Neural cell (in vitro differentiated cells): Measurements from ENCODE around the gene CROCC2. TPM values are rescaled to one million over a fixed set of nuclear protein-coding genes. Genes with fewer than 3 reads are reported as not detected.

Experiments
- H2AFZ ChIP-seq: fragments of 200-600, 300-800 bp; sonication (generic), shearing (Covaris generic); 2 replicates; pipeline ENCODE4 v1.6.0; 2014; ENCODE audit warnings: low read depth, mild to moderate bottlenecking, antibody characterized with exemption, low read length, moderate library complexity
- H3F3A ChIP-seq: fragments of 200-600 bp; shearing (Covaris generic); 2 replicates; pipeline ENCODE4 v1.6.1; 2016; ENCODE audit warnings: mild to moderate bottlenecking, moderate library complexity, mixed read lengths, antibody characterized with exemption, low read length; ENCODE audit not compliant: insufficient read depth, poor library complexity, severe bottlenecking
- H3K27ac ChIP-seq: fragments of 200-600, 300-800 bp; sonication (generic), shearing (Covaris generic); 2 replicates; pipeline ENCODE4 v1.5.1; 2014; ENCODE audit warnings: mild to moderate bottlenecking, low read length, moderate library complexity
- H3K27me3 ChIP-seq: fragments of 300-800, 200-600 bp; sonication (generic), shearing (Covaris generic); 2 replicates; pipeline ENCODE4 v1.6.0; 2014; ENCODE audit warnings: mild to moderate bottlenecking, low read depth, low read length, moderate library complexity; ENCODE audit not compliant: insufficient read depth
- H3K36me3 ChIP-seq: fragments of 300-800, 200-600 bp; sonication (generic), shearing (Covaris generic); 2 replicates; pipeline ENCODE4 v1.5.1; 2014; ENCODE audit warnings: mild to moderate bottlenecking, antibody characterized with exemption, low read length, moderate library complexity; ENCODE audit not compliant: insufficient read depth
- H3K4me2 ChIP-seq: fragments of 300-800, 200-600 bp; sonication (generic), shearing (Covaris generic); 2 replicates; pipeline ENCODE4 v1.6.0; 2014; ENCODE audit warnings: mild to moderate bottlenecking, low read length
- H3K4me3 ChIP-seq: fragments of 300-800, 200-600 bp; sonication (generic), shearing (Covaris generic); 2 replicates; pipeline ENCODE4 v1.5.1; 2014; ENCODE audit warnings: mild to moderate bottlenecking, low read length, moderate library complexity
- H3K79me2 ChIP-seq: fragments of 200-600 bp; shearing (Covaris generic); replicated peaks from 2 replicates; pipeline ENCODE4 v1.6.0; 2014; ENCODE audit warnings: mild to moderate bottlenecking, low read length, moderate library complexity; ENCODE audit not compliant: insufficient read depth
- H3K9ac ChIP-seq: fragments of 300-800, 200-600 bp; sonication (generic), shearing (Covaris generic); 2 replicates; pipeline ENCODE4 v1.6.1; 2016; ENCODE audit warnings: mild to moderate bottlenecking, low read length, mixed read lengths
- H3K9me2 ChIP-seq: fragments of 200-600 bp; shearing (Covaris generic); 2 replicates; pipeline ENCODE4 v1.6.1; 2016; ENCODE audit warnings: mild to moderate bottlenecking, low read length, mixed read lengths; ENCODE audit not compliant: insufficient read depth
- H3K9me3 ChIP-seq: fragments of 200-600, 300-800 bp; sonication (generic), shearing (Covaris generic); 2 replicates; pipeline ENCODE4 v1.6.1; 2016; ENCODE audit warnings: mild to moderate bottlenecking, mixed run types, low read length, moderate library complexity, mixed read lengths
- H4K20me1 ChIP-seq: fragments of 200-600 bp; shearing (Covaris generic); 2 replicates; pipeline ENCODE4 v1.6.1; 2016; ENCODE audit warnings: mild to moderate bottlenecking, mixed run types; ENCODE audit not compliant: insufficient read depth
- EP300 ChIP-seq: fragments of 450-650 bp; conservative IDR thresholded peaks from 2 replicates; pipeline ENCODE4 v1.6.1; 2014; ENCODE audit warnings: antibody characterized with exemption, mild to moderate bottlenecking, moderate library complexity; ENCODE audit not compliant: poor library complexity, severe bottlenecking
- EZH2 ChIP-seq: fragments of 200-600, 300-800 bp; shearing (Covaris generic), sonication (generic); IDR thresholded peaks from 2 replicates; pipeline ENCODE4 v1.6.1; 2014; ENCODE audit warnings: antibody characterized with exemption, low read length, borderline replicate concordance, mild to moderate bottlenecking; ENCODE audit not compliant: insufficient read depth, poor library complexity, severe bottlenecking
- MXI1 ChIP-seq: fragments of 450-650 bp; conservative IDR thresholded peaks from 2 replicates; pipeline ENCODE4 v1.6.1; 2014; ENCODE audit warnings: antibody characterized with exemption, mild to moderate bottlenecking; ENCODE audit not compliant: poor library complexity, severe bottlenecking
- POLR2AphosphoS5 ChIP-seq: IDR thresholded peaks from 2 replicates; pipeline ENCODE4 v1.6.1; 2012
- RAD21 ChIP-seq: fragments of 450-650 bp; conservative IDR thresholded peaks from 2 replicates; pipeline ENCODE4 v1.6.1; 2014; ENCODE audit warnings: antibody characterized with exemption, mild to moderate bottlenecking, moderate library complexity
- SMC3 ChIP-seq: fragments of 450-650 bp; conservative IDR thresholded peaks from 2 replicates; pipeline ENCODE4 v1.6.1; 2014; ENCODE audit warnings: antibody characterized with exemption, mild to moderate bottlenecking, moderate library complexity; ENCODE audit not compliant: poor library complexity
- TAF1 ChIP-seq: IDR thresholded peaks from 2 replicates; pipeline ENCODE4 v1.6.1; 2012; ENCODE audit warnings: low read depth
- polyA plus RNA-seq: library from polyadenylated mRNA; depleted of rRNA; stranded (reverse); fragments of >200 nt; gene quantifications from 2 replicates; pipeline ENCODE4 v1.2.3, GENCODE V29; 2014
- TF ChIP-seq, protein P1 (sequence below): IDR thresholded peaks from 2 replicates; pipeline ENCODE4 v1.6.1; 2012; ENCODE audit warnings: borderline replicate concordance
- TF ChIP-seq, protein P2 (sequence below): fragments of 450-650 bp; IDR thresholded peaks from 2 replicates; pipeline ENCODE4 v1.5.1; 2014; ENCODE audit warnings: antibody characterized with exemption, mild to moderate bottlenecking, moderate library complexity; ENCODE audit not compliant: poor library complexity, severe bottlenecking

Gene CROCC2
- polyA plus RNA-seq, 1 donor from 2014 or later: 0.09 TPM

DNA sequence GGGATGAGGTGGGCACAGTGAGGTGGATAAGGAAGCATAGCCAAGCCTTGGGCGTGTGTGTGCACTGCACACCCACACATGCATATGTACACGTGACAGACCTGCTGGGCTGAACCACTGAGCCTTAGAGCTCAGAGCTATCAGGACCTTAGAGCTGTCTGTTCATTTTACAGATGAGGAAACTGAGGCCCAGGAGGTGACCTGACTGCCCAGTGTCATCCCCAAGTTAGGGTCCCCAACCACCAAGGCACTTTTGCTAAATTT lies 84.1 kb downstream of the CROCC2 start:
- Histone ChIP-seq H3K4me3 (no peak overlapping the region), H3F3A (no peaks in the 10 kb centered on the region), H4K20me1 (no peaks in the 10 kb centered on the region), H3K9ac (no peak overlapping the region), H3K4me2 (no peak overlapping the region), H2AFZ (no peak overlapping the region), H3K27ac (no peak overlapping the region), H3K79me2 (no peaks in the 10 kb centered on the region), H3K36me3 (no peaks in the 10 kb centered on the region), H3K27me3 (no peaks in the 10 kb centered on the region), H3K9me2 (no peaks in the 10 kb centered on the region), H3K9me3 (no peaks in the 10 kb centered on the region)
- TF ChIP-seq, protein P1, sequence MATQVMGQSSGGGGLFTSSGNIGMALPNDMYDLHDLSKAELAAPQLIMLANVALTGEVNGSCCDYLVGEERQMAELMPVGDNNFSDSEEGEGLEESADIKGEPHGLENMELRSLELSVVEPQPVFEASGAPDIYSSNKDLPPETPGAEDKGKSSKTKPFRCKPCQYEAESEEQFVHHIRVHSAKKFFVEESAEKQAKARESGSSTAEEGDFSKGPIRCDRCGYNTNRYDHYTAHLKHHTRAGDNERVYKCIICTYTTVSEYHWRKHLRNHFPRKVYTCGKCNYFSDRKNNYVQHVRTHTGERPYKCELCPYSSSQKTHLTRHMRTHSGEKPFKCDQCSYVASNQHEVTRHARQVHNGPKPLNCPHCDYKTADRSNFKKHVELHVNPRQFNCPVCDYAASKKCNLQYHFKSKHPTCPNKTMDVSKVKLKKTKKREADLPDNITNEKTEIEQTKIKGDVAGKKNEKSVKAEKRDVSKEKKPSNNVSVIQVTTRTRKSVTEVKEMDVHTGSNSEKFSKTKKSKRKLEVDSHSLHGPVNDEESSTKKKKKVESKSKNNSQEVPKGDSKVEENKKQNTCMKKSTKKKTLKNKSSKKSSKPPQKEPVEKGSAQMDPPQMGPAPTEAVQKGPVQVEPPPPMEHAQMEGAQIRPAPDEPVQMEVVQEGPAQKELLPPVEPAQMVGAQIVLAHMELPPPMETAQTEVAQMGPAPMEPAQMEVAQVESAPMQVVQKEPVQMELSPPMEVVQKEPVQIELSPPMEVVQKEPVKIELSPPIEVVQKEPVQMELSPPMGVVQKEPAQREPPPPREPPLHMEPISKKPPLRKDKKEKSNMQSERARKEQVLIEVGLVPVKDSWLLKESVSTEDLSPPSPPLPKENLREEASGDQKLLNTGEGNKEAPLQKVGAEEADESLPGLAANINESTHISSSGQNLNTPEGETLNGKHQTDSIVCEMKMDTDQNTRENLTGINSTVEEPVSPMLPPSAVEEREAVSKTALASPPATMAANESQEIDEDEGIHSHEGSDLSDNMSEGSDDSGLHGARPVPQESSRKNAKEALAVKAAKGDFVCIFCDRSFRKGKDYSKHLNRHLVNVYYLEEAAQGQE: no peak
- TF ChIP-seq POLR2AphosphoS5 (no peak), MXI1 (no peak), RAD21 (no peak), EZH2 (no peak), SMC3 (no peak), EP300 (no peak), TAF1 (no peak)
- TF ChIP-seq, protein P2, sequence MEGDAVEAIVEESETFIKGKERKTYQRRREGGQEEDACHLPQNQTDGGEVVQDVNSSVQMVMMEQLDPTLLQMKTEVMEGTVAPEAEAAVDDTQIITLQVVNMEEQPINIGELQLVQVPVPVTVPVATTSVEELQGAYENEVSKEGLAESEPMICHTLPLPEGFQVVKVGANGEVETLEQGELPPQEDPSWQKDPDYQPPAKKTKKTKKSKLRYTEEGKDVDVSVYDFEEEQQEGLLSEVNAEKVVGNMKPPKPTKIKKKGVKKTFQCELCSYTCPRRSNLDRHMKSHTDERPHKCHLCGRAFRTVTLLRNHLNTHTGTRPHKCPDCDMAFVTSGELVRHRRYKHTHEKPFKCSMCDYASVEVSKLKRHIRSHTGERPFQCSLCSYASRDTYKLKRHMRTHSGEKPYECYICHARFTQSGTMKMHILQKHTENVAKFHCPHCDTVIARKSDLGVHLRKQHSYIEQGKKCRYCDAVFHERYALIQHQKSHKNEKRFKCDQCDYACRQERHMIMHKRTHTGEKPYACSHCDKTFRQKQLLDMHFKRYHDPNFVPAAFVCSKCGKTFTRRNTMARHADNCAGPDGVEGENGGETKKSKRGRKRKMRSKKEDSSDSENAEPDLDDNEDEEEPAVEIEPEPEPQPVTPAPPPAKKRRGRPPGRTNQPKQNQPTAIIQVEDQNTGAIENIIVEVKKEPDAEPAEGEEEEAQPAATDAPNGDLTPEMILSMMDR: no peak

DNA sequence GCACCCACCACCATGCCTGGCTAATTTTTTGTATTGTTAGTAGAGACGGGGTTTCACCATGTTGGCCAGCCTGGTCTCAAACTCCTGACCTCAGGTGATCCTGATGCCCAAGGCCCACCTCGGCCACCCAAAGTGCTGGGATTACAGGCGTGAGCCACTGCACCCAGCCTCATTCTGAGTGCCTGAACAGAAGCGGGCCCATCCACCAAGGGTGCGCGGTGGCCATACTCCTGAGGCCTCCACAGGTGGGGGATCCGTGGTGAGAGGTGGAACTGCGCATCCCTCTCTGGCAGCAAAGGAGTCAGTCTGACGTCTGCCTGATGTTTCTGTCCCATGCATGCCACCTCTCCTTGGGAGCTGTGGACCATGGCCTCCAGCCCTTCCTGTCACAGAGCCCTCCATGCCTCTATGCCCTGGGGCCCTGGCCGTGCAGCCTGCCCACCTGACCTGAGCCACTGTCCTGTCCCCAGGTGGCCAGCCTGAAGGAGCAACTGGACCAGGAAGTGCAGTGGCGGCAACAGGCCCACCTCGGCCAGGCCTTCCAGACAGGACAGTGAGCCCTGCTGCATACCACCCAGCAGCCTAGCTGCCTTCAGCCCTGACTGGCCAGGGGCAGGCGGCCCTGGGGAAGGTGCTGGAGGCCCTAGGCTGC lies 84.7 kb downstream of the CROCC2 start:
- Histone ChIP-seq H3K27me3 (no peaks in the 10 kb centered on the region), H4K20me1 (no peaks in the 10 kb centered on the region), H3K79me2 (no peaks in the 10 kb centered on the region), H3K9me2 (no peaks in the 10 kb centered on the region), H3K4me3 (no peak overlapping the region), H3K4me2 (no peak overlapping the region), H3K9me3 (no peaks in the 10 kb centered on the region), H3K9ac (no peak overlapping the region), H3K36me3 (no peaks in the 10 kb centered on the region), H2AFZ (no peak overlapping the region), H3F3A (no peaks in the 10 kb centered on the region), H3K27ac (no peak overlapping the region)
- TF ChIP-seq SMC3: no peak
